Measurements from ENCODE around the gene GOLPH3L.

DNA sequence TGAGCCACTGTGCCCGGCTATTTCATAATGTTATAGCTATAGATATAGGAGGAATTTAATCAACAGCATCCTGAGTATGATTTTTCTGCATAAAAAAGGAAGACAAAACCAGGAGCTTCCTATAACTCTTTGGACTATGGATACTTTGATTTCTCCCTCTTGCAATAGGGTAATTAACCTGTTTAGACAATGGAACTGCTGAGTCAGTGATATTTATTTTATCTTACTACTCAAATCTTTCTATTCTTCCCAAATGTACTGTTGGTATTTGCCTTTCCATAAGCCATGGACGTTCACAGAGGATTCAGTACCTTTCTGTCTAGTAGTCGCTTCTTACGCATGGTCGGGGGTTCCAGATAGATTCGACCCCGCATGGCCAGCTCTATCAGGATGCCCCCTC, 33.6 kb downstream of the GOLPH3L start:
- TF ChIP-seq CTCF (IDR thresholded peaks at IDR 0.05; ENCODE audit: low read depth, low read length, missing input control) (no peak), SP1 (IDR thresholded peaks at IDR 0.05) (no peak), REST (IDR thresholded peaks at IDR 0.05) (no peak)
- TF ChIP-seq, protein P1, sequence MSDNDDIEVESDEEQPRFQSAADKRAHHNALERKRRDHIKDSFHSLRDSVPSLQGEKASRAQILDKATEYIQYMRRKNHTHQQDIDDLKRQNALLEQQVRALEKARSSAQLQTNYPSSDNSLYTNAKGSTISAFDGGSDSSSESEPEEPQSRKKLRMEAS (IDR thresholded peaks at IDR 0.05) = no peak
